ENCODE results near the gene MX2.
"Not testable (repeated sequence)": the region's sequence is repeated elsewhere in the genome, so short reads cannot be mapped to it uniquely, and the experiment has no call there.

The MX2 gene

DNA sequence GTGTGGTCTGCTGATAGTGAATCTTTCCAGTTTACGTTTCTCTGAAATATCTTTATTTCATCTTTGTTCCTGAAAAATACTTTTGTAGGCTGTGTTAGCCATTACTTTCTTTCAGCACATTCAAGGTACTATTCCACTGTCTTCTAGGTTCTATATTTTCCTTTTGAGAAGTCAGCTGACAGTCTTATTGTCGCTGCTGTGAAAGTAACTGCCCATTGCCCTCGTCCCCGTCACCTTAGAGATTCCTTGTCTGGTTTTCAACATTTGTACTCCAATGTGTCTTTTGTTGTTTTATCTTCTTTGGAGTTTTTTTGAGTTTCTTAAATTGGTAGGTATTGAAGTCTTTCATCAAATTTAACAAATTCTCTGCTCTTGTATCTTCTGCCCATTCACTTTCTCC lies 19.8 kb upstream of the MX2 start:
- peak; percentile 4 for DNase-seq

DNA sequence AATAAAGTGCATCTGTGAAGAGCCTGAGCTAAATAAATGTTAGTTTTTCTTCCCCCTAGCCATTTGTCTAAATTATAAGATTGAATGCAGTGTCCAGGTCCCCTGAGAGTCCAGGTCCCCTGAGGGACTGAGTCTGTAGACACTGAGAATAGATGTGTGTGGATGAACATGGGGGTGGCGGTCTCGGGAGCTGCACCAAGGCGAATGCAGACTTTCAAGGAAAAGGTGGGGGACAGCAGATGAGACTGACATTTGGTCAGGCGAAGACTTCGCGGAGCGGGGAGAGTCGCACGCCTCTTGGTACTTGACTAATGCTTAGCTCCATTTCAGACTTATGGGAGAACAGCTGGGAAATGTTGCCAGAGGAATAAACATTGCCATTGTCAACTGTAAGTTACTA lies 17.7 kb upstream of the MX2 start:
- no peak for DNase-seq

DNA sequence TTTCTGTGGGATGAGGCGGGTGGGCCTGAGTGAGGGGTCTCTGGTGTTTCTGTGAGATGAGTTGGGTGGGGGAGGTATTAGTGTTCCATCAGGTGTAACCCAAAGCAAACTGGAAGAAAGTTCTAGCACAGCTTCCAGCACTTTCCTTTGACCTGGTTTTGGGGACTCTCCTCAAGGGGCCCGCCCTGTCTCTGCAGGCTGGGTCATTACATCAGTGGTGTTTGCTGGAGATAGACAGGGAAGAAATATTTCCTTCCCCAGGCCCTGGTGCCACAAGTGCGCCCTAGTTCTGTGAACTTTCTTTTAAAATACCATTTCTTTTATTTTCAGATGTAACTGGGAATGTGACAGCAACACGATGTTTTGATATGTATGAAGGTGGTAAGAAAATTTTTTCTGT lies 16.5 kb upstream of the MX2 start:
- no peak for DNase-seq

GRCh38 chr21:41345934-41346685 lies 15.7 kb upstream of the MX2 start:
- DNase-seq = no peak

DNA sequence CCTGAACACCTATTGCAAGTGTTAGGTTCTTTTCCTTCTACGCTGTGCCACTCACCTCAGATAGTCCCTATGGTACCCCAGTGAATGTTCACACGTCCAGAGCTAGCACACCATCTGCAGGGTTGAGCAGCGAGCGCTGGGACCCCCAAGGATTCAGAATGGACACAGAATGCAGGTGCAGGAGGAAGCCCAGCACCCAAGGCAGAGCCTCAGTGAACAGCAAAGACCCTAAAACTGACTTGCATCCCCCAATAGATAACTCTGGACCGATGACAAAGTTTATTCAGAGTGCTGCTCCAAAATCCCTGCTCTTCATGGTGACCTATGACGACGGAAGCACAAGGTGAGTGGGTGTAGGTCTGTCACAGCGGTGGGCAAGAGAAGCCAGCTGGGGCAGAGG lies 15.1 kb upstream of the MX2 start:
- DNase-seq = no peak

GRCh38 chr21:41348434-41348833 lies 13.4 kb upstream of the MX2 start:
- DNase-seq = no peak

DNA sequence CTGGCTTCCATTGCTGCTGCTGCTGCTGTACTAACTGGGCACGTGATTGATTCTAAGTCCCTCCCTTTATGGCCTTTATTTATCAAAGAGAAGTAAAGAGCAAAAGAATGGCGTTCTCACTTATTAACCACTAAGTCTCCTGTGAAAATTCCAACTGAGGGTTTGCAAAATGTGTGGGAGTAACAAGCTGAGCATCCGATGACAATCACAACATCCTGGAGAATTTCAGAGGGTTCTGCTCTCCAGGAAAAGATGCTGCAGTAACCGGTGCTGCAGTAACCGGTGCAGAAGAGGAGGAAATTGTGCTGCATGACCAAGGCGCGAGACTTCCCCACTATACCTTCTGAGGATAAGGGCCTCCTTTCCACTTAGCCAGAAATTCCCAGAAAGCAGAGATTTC lies 12.7 kb upstream of the MX2 start:
- DNase-seq = no peak

DNA sequence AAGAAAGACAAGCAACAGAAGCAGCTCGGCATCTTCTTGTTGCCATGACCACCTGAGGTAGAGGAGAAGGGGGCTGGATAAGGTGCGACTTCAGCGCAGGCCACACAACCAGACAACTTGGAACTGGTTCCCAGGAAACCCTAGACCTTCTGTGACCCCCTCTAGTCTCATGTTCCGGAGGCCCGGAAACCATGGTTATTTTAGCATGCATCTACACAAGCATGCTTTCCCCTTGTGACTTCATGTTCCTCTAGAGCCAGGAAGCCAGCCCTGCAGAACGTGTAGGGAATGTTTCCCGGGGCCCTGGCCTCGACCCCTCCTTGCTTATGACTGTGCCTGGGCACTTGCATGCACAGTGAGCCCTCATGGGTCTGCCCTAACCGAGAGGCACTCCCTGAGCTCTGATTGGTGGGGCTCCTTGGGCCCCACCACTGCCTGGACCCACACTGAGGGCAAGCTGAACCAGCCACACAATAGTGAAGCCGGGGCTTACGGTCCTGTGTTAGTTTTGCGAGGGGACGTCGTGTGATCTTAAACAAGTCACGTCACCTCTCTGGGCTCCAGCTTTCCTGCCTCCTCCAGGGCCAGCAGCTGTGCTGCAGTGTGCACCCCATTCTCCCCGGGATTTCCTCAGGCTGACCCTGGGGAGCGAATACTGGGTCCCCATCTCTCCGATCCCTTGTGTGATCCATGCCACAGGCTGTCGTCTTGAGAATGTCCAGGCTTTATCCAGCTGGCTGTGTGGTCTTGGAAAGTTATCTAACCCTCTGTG lies 12.0 kb upstream of the MX2 start:
- DNase-seq = no peak

GRCh38 chr21:41350436-41351155 lies 11.2 kb upstream of the MX2 start:
- DNase-seq = no peak

- DNase-seq = no peak
Measured at GRCh38 chr21:41357546-41357945, 4.3 kb upstream of the MX2 start.

DNA sequence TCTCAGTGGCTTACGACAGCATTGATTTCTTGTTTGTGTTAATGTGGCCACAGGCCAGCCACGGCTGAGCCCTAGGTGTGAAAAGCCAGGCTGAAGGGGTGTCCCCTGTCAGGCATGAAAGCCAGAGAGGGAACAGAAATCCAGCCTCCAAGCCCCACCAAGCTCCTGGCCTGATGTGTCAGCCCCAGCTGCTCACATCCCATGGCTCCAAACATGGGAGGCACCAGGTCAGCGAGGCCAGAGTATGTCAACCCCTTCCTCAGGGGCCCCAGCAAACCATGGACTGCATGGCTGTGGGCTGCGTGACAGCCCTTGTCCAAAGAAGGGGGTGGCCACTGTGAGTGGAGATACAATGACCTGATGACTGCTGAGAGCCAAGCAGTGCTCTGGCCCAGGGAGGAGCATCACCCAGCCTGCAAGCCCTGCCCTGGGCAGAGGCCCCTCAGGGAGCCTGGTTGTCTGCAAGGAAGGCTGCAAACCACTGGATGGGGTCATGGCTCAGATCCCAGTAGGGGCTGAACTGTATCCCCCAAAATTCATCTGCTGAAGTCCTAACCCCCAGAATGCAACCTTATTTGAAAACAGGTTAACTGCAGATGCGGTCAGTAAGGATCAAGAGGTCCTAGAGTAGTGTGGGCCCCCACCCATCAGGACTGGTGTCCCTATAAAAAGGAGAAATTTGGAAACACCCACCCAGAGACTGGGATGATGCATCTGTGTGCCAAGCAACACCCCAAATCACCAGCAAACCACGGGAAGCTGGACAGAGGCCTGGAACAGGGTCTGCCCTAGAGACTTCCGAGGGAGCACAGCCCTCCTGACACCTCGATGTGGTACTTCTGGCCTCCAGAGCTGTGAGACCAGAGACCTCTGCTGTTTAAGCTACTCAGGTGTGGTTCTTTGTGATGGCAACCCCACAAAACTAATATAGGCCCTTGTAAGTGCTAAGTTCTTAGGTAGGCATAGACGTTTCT lies 3.3 kb upstream of the MX2 start:
- no peak for DNase-seq

DNA sequence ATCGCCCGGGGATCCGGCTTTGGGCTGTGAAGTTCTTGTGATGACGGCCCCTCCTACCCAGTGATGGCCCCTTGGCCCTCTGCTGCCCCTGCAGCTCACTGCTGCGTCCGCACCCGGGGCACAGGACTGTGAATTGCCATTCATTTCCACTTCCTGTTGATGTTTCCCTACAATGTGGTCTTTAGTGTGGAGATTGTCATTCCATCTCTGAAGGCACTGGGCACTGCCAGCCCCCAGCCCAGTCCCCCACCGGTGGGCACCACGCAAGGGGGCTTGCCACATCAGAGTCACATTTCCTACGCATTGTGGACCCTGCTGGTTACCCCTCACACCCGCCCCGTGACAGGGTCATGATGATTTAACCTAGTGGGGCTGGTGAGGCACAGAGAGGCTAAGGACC lies 2.5 kb upstream of the MX2 start:
- DNase-seq = no peak

GRCh38 chr21:41359754-41360071 lies 2.1 kb upstream of the MX2 start:
- DNase-seq = not testable (repeated sequence)

GRCh38 chr21:41360072-41360821 lies 1.6 kb upstream of the MX2 start:
- DNase-seq = peak; percentile 54

DNA sequence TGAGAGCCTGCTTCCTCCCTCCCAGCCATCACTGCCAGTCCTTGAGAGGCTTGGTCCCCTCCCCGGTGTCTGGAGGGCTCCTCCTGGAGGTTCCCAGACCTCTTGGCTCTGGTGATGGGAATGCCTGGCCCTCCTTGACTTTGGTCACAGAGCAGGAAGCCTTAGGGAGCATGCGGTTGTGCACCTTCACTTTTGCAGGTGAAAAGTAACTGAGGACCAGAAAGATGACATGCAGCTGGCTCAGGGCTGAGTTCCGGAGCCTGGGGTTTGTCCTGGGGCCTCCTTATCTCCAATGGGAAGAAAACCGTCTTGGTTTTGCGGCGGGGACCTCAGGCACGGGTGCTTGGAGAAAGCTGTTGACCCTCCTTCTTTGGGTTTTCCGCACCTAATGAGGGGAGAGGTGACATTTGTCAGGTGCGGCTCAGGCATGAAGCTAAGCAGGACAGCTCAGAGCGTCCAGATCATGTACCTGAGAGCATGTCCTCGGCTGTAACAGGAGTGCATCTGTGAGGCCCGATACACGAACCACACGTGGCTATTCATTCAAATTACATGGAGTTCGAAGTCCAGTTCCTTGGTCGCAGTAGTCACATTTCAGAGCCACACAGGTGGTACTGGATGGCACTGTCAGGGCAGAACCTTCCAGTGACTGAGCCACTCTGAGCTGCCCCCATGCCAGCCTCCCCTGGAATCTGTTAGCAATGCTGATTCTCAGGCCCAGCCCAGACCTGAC lies 608 bp upstream of the MX2 start:
- no peak for DNase-seq

DNA sequence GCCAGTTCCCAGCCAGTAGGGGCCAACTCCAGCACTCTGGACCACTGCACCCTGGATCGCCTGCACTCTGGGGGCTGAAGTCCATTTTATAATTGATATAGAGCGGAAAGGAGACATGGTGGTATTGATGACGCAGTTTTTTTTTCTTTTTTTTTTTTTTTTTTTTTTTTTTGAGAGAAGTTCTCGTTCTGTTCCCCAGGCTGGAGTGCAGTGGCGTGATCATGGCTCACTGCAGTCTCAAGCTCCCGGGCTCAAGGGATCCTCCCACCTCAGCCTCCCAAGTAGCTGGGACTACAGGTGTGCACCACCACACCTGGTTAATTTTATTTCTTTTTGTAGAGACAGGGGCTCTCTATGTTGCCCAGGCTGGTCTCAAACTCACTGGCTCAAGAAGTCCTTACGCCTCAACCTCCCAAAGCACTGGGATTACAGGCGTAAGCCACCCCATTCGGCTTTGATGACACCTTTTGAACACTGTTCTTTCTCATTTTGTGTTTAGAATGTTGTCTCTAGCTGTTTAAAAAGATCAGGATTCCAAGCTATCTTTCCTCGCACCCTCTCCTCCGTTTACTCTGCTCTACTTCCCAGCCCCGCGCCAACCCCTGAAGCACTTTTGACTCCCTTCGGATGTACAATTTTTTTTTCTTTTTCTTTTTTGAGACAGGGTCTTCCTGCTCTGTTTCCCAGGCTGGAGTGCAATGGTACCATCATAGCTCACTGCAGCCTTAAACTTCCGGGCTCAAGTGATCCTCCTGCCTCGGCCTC lies 960 bp downstream of the MX2 start:
- DNase-seq = no peak

DNA sequence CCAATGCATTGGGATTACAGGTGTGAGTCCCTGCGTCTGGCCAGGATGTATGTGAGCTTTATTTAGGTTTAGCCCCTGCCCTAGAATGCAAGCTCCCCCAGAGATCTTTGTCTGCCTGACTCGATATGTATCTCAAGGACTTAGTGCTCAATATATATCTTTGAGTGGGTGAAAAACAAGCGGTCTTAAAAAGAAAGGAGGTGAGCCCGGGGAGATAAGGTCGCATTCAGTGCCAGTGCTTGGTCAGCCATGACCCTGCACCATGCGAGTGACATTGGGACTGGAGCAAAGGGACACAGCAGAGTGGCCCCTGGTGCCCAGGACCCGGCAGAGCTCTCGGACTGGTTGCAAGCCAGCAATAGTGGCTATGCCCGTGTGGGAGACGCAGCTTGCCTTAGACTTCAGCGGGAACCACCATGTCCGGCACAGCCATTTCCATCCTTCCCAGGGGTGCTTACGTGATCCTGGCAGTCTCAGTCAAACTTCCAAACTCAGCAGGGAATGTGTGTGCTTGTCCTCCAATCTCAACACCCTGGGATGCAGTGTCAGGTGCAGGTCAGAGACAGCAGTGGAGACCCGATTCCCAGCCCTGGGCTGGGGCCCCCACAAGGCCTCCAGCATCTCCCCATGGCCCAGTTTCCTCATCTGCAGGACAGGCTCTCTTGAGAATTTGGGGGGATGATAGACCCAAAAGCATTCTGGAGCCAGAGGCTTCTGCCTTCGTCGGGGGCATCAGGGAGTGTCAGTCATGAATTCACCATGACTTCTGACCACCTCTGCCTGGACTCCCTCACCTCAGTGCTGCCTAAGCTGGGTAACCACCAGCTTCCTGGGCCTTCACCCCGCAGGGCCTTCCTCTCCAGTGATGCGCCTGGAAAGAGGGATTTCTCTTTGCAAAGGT lies 1.8 kb downstream of the MX2 start:
- DNase-seq = no peak

DNA sequence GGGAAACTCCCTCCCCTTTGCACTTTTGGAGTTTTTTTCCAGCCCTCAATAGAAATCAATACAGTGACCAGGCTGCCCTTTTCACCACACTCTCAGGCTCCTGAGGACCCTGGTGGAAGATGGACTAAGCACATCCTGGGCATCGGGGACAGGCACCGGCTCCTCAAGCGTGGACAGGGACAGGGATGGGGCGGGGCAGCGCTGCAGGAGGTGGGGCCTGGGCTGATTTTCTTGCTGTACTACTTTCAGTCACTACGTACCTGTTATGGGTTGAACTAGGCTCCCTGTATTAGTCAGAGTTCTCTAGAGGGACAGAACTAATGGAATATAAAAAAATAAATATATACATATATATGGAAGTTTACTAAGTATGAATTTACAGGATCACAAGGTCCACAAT lies 2.5 kb downstream of the MX2 start:
- DNase-seq = no peak

- DNase-seq = no peak
Measured at GRCh38 chr21:41365377-41366107, 3.7 kb downstream of the MX2 start.
